SK-N-MC (cell line): ENCODE results near the gene NR2F1-AS1.

Source experiments
- DNase-seq: peaks from one replicate; pipeline ENCODE4 v3.0.0-alpha.2; 2011; ENCODE audit warnings: low read depth, low spot score
- H3K27ac ChIP-seq: fragments of 200-600 bp; sonication (generic); 2 replicates; pipeline ENCODE4 v1.5.1; 2016; ENCODE audit warnings: mixed run types
- H3K36me3 ChIP-seq: fragments of 200-600 bp; sonication (generic); 2 replicates; pipeline ENCODE4 v1.6.1; 2017; ENCODE audit warnings: antibody characterized with exemption, low read length, mixed read lengths; ENCODE audit not compliant: insufficient read depth
- H3K4me3 ChIP-seq: fragments of 200-600 bp; sonication (generic); 2 replicates; pipeline ENCODE4 v1.5.1; 2016
- H3K9ac ChIP-seq: fragments of 200-600 bp; sonication (generic); 2 replicates; pipeline ENCODE4 v1.8.0; 2017; ENCODE audit warnings: mixed run types, mixed read lengths; ENCODE audit not compliant: insufficient read length
- H3K9me3 ChIP-seq: fragments of 200-600 bp; sonication (generic); 2 replicates; pipeline ENCODE4 v1.6.1; 2017; ENCODE audit warnings: low read depth, mild to moderate bottlenecking, antibody characterized with exemption, low read length, moderate library complexity, mixed read lengths
- EZH2 ChIP-seq: fragments of 200-600 bp; sonication (generic); IDR thresholded peaks from one replicate; pipeline ENCODE4 v1.6.1; 2017; ENCODE audit warnings: antibody characterized with exemption
- FOXP2 ChIP-seq: optimal IDR thresholded peaks from 2 replicates; pipeline ENCODE3; 2011; ENCODE audit warnings: mild to moderate bottlenecking, moderate library complexity; ENCODE audit not compliant: insufficient read depth; ENCODE audit errors: extremely low read length, control extremely low read depth
- POLR2AphosphoS5 ChIP-seq: IDR thresholded peaks from 2 replicates; pipeline ENCODE4 v1.6.1; 2012; ENCODE audit warnings: mild to moderate bottlenecking, low read depth, low read length, borderline replicate concordance

The NR2F1-AS1 gene

GRCh38 chr5:93600409-93601070 is 19.5 kb upstream of the NR2F1-AS1 start:
- TF ChIP-seq EZH2 (no peak), FOXP2 (no peak), POLR2AphosphoS5 (no peak)
- H3K27ac ChIP-seq, result peak overlapping the region; percentile 98

GRCh38 chr5:93599399-93600120 is 18.5 kb upstream of the NR2F1-AS1 start:
- Histone ChIP-seq H3K9me3 (no peaks in the 10 kb centered on the region), H3K4me3 (no peak overlapping the region), H3K36me3 (peaks cover 3% of the 10 kb centered on the region), H3K27ac (peak overlapping the region; percentile 49; the same call in 1 of the 2 replicates), H3K9ac (peak overlapping the region; percentile 46)
- no peak for DNase-seq
- no peak for TF ChIP-seq POLR2AphosphoS5

More at GRCh38 chr5:93600409-93601070, 19.5 kb upstream of the NR2F1-AS1 start:
- H3K4me3 ChIP-seq, result peak overlapping the region; percentile 82
- no peaks in the 10 kb centered on the region; the same call in 1 of the 2 replicates for H3K36me3 ChIP-seq
- DNase-seq, result no peak
- H3K9ac ChIP-seq, result peak overlapping the region; percentile 56
- no peaks in the 10 kb centered on the region for H3K9me3 ChIP-seq

GRCh38 chr5:93599001-93599379 is 18.0 kb upstream of the NR2F1-AS1 start:
- H3K9me3 ChIP-seq, result no peaks in the 10 kb centered on the region
- H3K4me3 ChIP-seq, result no peak overlapping the region
- no peak overlapping the region for H3K9ac ChIP-seq
- DNase-seq, result no peak
- H3K27ac ChIP-seq, result no peak overlapping the region
- TF ChIP-seq FOXP2 (no peak), POLR2AphosphoS5 (no peak), EZH2 (no peak)
- peaks cover 7% of the 10 kb centered on the region for H3K36me3 ChIP-seq

DNA sequence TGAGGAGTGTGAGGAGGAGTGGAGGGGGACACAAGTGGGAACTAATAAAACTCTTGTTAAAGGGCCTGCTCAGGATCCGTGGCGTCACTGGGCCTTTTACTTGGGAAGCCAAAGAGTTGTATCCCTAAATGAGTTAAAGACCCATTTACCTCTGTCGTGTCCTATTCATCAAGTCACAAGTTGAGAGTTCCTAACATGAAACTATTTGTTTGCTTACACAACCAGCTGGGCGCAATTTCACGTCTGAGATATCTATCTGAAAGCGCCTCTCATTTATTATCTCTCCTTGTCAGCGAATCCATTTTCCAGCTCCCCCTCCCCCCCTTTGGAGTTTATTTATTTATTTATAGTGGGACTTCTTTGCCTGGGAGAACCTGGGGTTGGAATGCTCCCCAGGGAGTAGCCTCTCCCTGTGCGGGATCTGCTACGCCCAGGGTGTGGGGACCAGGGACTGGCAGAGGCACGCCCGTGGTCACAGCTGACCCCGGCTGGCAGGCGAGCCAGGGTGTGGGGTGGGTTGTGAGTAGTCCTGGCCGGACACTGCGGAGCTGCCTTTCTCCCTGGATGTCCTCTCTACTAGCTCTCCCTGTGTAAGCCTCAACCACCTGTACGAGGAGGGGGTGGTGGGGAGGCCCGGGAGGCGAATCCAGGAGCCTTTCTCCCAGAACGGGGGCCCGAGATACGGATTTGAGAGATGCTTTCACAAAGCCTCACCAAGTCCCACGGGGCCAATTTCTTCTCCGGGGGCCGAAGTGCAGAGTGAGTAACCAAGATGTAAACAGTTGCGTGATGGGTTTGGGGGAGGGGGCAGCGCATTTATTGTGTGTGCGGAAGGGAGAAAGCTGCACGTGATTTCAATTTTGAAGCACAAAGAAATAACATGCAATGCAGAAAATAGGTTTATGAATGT is 17.3 kb upstream of the NR2F1-AS1 start:
- no peak for TF ChIP-seq POLR2AphosphoS5
- no peak for TF ChIP-seq FOXP2
- no peak for TF ChIP-seq EZH2
- Histone ChIP-seq H3K9ac (no peak overlapping the region), H3K4me3 (no peak overlapping the region), H3K27ac (no peak overlapping the region), H3K9me3 (no peaks in the 10 kb centered on the region), H3K36me3 (peaks cover 13% of the 10 kb centered on the region)
- DNase-seq, result no peak

- Histone ChIP-seq H3K27ac (no peak overlapping the region), H3K36me3 (peaks cover 13% of the 10 kb centered on the region), H3K4me3 (no peak overlapping the region), H3K9ac (no peak overlapping the region), H3K9me3 (no peaks in the 10 kb centered on the region)
- TF ChIP-seq FOXP2, result no peak
- TF ChIP-seq POLR2AphosphoS5, result no peak
- TF ChIP-seq EZH2, result no peak
- no peak for DNase-seq
Observed at GRCh38 chr5:93596676-93597490, 15.9 kb upstream of the NR2F1-AS1 start.

- TF ChIP-seq FOXP2 (no peak), POLR2AphosphoS5 (no peak), EZH2 (no peak)
- H3K9me3 ChIP-seq, result no peaks in the 10 kb centered on the region
- no peak for DNase-seq
- no peak overlapping the region for H3K9ac ChIP-seq
- no peak overlapping the region for H3K4me3 ChIP-seq
- H3K36me3 ChIP-seq, result peaks cover 13% of the 10 kb centered on the region
- H3K27ac ChIP-seq, result no peak overlapping the region
Observed at GRCh38 chr5:93596310-93596675, 15.3 kb upstream of the NR2F1-AS1 start.

DNA sequence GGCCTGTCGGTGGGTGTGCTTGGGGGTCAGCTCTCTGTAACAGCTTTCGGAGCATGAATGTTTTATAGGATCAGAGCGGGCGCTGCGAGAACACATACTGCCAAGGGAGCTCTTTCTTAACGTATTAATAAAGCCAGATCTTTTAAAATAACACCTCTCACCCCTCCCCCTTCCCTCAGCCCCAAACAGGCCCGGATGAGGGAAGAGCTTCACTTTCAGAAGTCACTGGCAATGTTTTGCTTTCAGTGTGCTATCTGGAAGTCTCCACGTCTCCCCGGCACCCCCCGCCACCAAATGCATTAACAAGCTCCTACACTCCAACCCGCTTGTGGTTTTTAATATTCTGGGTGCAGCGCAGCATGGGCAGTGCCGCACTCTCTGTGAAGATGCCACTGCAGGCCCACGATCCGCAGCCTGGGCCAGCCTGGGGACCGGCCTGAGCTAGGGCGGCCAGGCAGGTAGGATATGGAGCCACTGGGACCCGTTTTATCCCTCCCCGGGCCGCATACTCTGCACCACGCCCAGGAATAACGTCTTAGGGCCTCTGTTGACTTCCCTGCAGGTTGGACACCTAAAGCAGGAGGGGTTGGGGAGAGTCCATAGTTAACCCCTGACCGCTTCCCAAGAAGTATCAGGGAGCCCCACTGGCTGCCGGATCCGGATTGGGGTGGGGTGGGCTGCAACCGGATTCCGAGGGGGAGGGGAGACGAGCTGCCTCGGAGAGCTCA is 14.6 kb upstream of the NR2F1-AS1 start:
- TF ChIP-seq POLR2AphosphoS5 (no peak), FOXP2 (no peak), EZH2 (no peak)
- Histone ChIP-seq H3K9ac (no peak overlapping the region), H3K36me3 (peaks cover 13% of the 10 kb centered on the region), H3K9me3 (no peaks in the 10 kb centered on the region), H3K27ac (no peak overlapping the region), H3K4me3 (no peak overlapping the region)
- no peak for DNase-seq
